NCI-H2196 treated with DMSO at 0.1 percent for 48 hours (cell line): ENCODE results near the gene EIF3M.

Experiments used
- DNase-seq: peaks from one replicate; lab custom pipeline; 2025; ENCODE audit not compliant: unreplicated experiment; lab: John Stamatoyannopoulos, UW

The EIF3M gene

GRCh38 chr11:32583459-32584271, at the start of gene EIF3M:
Gene EIF3M, plus strand, starts transcription at chr11:32583831. Its CDS starts 57 bp downstream, at chr11:32583888.
- peak; percentile 93 for DNase-seq

DNA sequence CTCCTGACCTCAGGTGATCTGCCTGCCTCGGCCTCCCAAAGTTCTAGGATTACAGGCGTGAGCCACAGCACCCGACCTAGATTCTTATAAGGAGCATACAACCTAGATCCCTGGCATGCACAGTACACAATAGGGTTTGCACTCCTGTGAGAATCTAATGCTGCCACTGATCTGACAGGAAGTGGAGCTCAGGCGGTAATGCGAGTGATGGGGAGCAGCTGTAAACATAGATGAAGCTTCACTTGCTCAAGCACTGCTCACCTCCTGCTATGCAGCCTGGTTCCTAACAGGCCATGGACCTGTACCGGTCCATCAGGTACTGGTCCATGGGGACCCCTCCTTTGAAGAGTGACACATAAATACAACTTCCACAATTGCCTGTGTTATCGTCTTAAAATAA, 44.8 kb upstream of the EIF3M start:
- DNase-seq = no peak

- DNase-seq = no peak
Observed at GRCh38 chr11:32549611-32550187, 33.9 kb upstream of the EIF3M start.

- no peak for DNase-seq
Observed at GRCh38 chr11:32550207-32550606, 33.4 kb upstream of the EIF3M start.

DNA sequence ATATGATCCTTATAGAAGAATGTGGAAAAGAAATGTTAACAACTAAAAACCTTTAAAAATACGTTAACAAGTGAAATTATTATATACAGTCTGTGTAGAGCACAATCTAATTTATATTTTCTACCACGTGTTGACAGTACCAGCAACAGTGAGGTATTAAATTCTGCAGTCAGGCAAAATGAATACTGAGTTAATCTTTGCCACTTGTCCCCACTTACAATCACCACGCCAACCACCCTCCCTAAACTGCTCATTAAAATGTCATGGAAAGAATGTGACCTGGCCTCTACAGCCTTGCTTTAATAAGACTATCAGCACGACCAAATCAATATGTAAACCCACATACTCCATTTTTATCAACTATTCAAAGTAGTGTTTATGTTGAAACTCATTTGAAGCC, 28.5 kb upstream of the EIF3M start:
- DNase-seq = no peak

DNA sequence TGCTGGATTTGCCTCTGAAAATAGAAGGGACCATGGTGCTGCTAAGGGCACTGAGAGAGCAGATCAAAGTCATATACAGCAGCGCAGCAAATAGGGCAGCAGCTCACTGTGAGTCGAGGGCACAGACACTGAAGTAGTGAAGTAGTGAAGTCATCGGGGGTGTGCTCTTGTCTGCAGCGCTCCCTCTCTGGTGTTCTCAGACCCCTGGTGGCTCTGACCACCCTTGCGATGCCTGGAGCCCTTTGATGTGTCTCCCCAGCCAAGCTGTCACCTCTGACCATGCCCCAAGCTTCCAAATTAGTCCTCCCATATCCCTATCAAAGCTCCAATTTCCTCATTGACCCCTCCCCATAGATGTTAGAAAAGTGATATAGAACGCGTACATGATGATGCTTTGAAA, 27.7 kb upstream of the EIF3M start:
- DNase-seq = no peak

- DNase-seq = no peak
Observed at GRCh38 chr11:32561835-32562234, 21.8 kb upstream of the EIF3M start.

DNA sequence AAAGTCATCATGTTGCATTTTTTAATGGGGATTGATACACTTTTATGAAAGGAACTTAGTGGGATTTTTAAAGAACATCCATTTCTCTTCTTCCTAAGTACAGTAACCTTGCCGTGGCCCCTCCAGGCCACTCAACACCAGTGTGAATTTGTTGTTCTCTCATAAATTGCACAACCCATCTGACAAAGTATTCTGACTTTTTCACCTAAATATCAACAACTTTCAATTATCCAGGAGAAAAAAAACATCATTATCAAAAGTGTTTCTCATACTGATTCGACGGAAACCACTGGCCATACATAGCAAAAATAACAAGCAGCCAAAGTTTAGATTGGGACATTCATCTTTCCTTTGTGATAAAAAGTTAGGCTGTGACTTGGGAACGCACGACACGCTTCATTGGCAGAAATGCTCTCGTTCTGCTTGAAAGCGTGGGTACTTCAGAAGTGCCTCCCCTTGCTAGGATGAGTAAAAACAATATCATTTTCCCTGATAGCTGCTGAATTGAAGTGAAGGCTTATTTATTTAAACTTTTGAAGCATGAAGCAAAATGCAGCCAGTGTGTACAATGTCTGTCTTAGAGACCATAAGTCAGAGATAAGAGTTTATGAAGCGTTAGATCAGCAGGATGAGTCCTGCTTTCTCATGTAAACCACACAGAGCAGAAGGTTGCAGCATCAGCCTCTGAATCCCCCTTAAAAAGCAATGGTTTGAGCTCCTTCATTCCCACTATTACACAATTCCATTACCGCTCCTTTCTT, 20.6 kb upstream of the EIF3M start:
- no peak for DNase-seq

GRCh38 chr11:32563600-32563959, 20.1 kb upstream of the EIF3M start:
- DNase-seq = no peak

DNA sequence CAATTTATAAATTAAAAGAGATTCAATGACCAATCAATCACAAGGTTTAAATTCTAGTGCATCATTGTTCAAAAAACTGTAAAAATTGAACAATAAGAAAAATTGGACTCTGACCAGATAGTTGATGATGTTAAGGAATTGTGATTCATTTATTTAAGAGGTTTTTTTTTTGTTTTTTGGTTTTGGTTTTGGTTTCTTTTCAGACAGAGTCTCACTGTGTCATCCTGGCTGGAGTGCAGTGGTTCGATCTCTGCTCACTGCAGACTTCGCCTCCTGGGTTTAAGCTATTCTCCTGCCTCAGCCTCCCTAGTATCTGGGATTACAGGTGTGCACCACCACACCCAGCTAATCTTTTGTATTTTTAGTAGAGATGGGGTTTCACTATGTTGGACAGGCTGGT, 17.1 kb upstream of the EIF3M start:
- no peak for DNase-seq

- DNase-seq = no peak
Observed at GRCh38 chr11:32567154-32567553, 16.5 kb upstream of the EIF3M start.

- no peak for DNase-seq
Observed at GRCh38 chr11:32569313-32569881, 14.2 kb upstream of the EIF3M start.

- no peak for DNase-seq
Observed at GRCh38 chr11:32571039-32571438, 12.6 kb upstream of the EIF3M start.

GRCh38 chr11:32573228-32573627, 10.4 kb upstream of the EIF3M start:
- no peak for DNase-seq

DNA sequence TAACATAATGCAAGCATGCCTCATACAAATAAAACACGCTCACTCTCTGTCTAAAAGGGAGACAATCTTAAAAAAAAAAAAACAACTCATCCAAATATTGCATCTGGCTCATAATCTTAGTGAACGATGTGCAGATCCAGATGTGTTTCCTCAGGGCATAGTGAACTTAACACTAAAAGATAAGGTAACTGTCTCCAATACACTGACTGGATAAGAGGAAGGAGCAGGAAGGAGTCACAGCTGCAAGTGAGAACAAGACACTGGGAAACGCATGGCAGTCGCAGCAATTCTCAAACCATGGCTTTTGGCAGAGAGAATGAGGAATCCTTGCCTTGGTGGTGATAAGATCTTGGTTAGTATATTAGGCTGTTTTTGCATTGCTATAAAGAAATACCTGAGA, 9.2 kb upstream of the EIF3M start:
- no peak for DNase-seq

DNA sequence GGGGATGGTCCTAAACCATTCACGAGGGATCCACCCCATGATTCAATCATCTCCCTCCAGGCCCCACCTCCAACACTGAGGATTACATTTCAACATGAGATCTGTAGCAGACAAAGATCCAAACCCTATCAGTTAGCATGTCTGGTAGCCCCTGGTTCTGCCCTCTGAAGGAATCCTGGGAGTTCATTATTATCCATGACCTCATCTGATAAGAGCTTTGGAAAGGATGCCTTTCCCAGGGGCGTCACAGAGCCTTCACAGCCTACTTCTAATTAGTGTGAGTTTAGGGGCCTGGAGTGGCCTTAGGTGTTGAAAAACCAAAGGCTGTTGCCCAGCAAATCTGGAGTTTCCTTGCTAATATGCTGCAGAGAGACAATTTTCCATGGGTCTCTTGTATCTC, 8.6 kb upstream of the EIF3M start:
- DNase-seq = no peak

- DNase-seq = no peak
Observed at GRCh38 chr11:32576456-32576855, 7.2 kb upstream of the EIF3M start.

- no peak for DNase-seq
Observed at GRCh38 chr11:32580967-32581366, 2.7 kb upstream of the EIF3M start.

- DNase-seq = no peak
Observed at GRCh38 chr11:32581556-32581955, 2.1 kb upstream of the EIF3M start.

GRCh38 chr11:32584921-32585320, 1.3 kb downstream of the EIF3M start:
- DNase-seq = no peak

DNA sequence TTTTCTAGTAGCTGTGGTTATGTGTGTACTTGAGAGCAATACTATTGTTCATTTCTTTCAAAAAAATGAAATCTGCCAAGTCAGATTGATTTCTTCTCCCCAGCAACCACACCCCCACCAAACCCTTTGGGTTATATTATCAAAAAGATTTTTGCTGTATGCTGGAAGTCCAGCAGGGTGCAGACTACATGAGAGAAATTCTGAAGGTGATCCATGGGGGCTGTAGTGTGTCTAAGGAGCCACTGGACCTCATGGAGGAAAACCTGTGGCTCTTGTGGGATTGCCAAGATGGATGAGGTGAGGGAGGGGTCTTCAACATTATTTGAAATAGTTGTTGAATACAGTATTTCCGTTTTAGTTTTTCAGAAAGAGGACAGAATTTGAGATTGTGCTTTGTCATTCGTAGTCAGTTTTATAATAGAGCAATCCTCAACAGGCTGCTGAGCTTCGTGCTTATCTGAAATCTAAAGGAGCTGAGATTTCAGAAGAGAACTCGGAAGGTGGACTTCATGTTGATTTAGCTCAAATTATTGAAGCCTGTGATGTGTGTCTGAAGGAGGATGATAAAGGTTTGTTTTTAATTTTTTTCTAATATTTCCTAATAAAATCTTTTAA, 3.1 kb downstream of the EIF3M start:
- DNase-seq = no peak
